HG03097 (cell line): ENCODE data around the gene PRDM9.
"Not testable (repeated sequence)": the region's sequence is repeated elsewhere in the genome, so short reads cannot be mapped to it uniquely, and the experiment has no call there.

Experiments used
- ATAC-seq: cut with Tn5 transposase; IDR thresholded peaks from one replicate; pipeline ENCODE4 v1.9.1; 2021; ENCODE audit not compliant: unreplicated experiment, low FRiP score

Gene PRDM9

DNA sequence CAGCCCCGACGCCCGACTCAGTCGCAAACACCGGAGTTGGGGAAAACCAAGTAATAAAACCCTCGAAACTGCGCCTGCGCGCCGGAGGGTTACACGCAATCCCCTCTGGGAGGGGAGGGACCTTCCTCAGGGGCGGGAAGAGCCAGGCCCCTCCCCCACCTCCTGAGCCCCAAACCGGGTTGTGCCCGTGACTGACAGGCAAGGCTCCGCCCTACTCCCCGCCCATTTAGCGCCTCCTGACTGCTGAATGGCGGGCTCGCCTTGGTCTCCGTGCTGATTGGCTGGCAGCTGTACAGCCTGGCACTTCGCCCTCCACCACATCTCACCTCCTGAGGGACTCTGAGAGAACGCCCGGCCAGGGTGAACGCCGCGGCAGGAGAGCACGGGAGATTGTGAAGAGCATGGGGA, at the start of gene PRDM9:
PRDM9 (plus strand) TSS at position 332 of the 408 bp plus-strand sequence. CDS start 1,425 bp downstream, outside the sequence.
- ATAC-seq = no peak

DNA sequence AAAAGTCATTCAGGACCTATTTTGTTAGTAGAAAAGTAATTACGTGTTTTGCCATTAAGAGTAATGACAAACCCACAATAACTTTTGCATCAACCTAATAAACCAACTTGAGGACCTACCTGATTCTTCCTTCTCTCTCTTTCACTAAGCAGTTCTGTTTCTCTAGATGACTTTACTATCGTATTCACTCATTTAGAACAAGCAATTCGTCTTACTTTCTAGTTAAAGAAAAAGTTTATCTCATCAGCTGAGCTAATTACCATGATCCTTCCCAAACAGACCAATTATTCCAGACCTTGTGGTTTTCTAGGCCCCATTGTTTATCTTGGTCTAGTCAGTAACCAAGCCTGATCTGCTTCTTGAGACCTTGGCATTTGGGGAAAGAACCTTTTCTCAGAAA, 49.6 kb upstream of the PRDM9 start:
- ATAC-seq = no peak

DNA sequence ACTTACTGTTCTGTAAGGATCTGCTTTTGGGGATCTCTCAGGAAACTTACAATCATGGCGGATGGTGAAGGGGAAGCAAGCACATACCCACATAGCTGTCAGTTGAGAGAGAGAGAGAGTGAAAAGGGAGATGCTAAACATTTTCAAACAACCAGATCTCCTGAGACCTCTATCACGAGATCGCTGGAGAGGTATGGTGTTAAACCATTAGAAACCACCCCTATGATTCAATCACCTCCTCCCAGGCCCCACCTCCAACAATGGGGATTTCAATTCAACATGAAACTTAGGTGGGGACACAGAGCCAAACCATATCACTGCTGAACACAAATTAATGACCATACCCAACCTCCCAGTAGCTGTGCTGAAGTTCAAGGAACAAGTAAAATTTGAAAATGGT, 48.2 kb upstream of the PRDM9 start:
- ATAC-seq = no peak

DNA sequence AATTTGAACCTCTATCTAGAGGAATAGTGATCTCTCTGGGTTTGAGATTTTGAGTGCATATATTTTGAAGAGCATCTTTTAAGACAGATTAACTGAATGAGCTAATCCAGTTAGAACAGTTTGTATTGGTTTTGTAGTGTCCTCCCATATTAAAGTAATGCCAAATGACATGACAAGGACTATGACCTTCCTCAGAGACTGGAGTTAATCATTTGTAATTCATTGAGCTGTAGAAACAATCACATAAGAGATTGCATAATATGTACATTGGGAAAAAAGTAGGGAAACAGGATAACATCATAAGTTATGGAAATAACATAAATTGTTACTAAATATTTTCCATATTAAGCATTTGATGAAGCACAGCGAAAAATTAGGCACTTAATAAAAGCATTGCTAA, 45.8 kb upstream of the PRDM9 start:
- ATAC-seq = no peak

DNA sequence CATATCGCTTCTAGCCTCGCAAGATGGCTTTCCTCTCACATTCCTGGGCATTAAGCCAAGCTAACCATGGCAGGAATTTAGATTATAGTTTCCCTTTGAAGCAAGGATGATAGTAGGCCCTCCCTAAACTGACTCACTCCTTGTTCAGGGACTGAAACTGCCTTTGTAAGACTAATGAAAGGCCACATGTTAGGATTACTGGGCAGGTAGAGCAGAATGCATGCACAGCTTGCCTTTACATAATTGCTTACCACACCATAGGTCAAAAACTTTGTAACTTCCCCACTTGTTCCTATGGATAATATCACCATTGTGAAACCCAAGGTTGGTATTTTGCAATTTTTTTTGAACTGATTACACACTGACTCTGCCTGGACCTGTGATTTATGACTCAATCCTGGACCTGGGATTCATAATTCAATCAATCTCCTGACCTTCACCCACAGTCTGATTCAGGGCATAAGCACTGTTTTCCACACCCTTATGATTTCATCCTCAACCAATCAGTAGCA, 41.0 kb upstream of the PRDM9 start:
- no peak for ATAC-seq

DNA sequence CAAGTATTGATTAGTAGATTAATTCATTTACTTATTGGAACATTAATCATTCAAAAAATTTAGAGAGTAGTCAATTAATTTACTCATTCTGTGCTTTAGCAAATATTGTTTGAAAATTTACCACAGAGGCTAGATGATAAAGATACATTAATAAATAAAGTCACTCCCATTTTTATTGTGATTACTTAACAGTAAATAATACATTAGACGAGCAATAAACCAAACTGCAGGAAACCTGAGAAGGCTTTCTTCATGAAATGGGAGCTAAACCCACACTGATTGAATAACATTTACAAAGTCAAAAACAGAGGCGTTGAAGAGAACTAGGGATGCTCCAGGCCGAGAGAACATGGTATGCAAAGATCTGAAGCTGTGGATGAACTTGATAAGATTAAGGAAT, 38.8 kb upstream of the PRDM9 start:
- no peak for ATAC-seq

DNA sequence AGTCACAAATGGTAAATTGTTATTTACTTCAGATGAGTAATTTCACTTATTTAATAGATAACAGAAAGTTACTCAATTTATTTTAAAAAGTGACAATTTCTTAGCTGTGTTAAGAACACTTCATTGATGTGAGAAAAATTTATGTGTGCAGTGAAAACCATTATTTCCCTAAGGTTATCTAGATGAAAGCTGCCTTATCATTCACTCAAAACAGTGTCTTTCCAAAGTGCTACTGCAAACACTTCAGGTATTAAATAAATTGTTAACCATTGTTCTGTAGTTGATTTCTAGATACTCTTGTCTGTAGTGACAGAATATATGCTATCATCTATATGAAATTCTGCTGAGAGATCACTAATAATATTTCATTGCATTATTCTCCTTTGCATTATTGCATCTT, 33.5 kb upstream of the PRDM9 start:
- ATAC-seq = no peak

DNA sequence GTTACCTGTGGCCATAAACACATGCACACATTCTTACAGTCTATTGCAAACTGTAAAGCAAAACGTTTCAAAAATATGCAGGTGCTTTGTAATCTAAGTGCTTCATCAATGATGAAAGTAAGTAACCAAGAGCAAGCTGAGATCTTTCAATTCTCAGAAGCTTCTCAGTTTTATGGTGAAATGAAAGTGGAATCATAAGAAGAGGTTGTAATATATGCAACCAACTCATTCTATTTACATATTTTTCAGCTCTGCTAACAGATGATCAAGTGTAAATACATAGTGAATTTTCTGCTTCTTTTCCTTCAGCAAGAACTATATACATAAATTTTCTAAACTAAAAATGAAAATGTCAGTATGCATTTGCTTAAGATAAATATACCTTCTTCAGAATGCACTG, 33.1 kb upstream of the PRDM9 start:
- ATAC-seq = no peak

DNA sequence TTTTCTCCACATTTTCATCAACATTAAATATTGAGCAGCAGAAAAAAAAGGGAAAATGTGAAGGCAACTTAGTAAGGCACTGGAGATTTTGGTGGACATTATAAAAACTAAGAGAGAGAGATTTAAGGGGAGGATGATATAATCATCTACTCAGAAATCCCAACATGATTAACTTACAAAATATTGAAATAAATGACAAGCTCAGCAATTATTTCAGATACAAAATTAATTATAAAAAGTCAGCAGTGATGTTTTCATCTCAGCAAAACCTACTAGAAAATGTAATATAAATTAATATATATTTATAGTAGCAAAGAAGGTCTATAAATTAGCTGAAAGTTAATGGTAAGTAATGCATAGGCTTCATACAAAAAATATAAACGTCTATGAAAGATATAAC, 30.8 kb upstream of the PRDM9 start:
- no peak for ATAC-seq

DNA sequence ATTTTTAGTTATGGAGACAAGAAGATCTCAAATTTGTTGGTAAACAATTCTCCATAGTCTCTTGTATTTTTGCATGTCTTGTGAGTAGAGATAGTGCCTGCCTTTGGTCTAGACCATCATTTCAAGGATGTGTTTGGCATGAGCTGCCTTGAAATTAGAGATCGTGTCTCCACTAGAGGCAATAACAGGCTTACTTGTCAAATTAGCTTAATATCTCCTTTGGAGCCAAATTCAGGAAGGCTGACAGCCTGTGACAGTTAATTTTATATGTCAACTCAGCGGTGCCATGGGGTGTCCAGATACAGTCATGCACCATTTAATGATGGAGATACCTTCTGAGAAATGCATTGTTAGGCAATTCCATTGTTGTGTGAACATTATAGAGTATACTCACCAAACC, 24.8 kb upstream of the PRDM9 start:
- ATAC-seq = no peak

DNA sequence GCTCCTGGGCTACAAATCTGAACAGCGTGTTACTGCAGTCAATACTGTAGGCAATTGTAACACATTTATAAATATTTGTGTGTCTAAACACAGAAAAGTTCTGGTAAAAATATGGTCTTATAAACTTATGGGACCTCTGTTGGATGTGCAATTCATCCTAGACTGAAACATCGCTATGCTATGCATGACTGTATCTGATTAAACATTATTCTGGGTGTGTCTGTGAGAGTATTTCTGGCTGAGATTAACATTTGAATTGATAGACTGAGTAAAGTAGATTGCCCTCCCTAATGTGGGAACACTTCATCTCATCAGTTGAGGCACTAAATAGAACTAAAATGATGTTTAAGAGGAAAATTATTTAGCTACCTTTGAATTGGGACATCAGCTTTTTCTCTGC, 24.3 kb upstream of the PRDM9 start:
- no peak for ATAC-seq

DNA sequence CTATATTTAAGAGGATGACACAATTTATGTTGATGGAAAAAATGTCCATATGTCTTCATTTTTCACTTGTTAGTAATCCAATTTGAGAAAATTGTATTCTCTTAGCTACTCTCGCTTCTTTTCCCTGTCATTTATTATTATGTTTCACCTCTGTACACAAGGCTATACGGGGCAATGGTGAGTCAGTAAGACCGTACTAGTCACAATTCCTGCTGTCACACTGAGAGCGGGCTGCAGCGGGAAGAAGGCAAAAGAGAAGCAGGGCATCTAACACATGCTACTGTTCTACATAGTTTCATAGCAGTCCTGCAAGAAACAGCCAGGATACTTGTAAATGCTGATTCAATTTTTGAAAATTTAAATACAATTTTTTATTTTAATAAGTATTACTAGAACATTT, 23.3 kb upstream of the PRDM9 start:
- ATAC-seq = no peak

DNA sequence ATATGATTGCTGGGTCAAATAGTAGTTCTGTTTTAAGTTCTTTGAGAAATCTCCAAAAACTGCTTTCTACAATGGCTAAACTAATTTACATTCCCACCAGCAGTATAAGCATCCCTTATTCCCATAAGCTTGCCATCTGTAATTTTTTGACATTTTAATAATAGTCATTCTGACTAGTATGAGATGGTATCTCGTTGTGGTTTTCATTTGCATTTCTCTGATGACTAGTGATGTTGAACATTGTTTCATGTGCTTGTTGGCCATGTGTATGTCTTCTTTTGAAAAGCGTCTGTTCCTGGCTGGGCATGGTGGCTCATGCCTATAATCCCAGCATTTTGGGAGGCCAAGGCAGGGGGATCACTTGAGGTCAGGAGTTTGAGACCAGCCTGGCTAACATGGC, 21.2 kb upstream of the PRDM9 start:
- ATAC-seq = not testable (repeated sequence)

DNA sequence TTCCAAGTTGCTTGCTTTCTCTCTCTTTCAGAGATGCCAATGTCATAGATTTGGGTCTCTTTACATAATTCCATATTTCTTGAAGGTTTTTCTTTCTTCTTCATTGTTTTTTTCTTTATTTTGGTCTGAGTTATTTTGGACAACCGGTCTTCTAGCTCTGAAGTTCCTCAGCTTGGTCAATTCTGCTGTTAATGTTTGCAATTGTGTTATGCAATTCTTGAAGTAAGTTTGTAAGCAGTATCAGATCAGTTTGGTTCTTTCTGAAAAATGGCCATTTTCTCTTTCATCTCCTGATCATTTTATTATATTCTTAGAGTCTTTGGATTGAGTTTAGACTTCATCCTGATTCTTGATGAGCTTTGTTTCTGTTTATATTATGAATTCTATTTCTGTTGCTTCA, 16.4 kb upstream of the PRDM9 start:
- no peak for ATAC-seq

DNA sequence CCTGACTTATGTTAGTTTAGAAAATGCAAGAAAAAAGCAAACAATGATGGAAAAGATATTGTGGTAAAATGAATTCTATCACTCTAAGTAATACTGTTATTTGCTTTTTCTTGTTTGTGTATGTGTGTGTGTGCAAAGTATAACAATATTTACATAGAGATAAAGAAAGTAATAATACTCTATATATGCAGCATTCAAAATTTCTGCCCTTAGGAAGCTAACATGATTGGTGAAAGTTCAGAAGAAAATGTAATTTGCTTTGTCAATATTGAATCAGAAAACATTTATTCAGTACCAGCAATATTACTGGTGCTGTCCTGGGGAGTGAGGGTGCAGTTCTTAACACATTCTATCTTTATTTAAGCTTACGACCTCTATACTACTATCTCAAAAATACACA, 12.9 kb upstream of the PRDM9 start:
- no peak for ATAC-seq

DNA sequence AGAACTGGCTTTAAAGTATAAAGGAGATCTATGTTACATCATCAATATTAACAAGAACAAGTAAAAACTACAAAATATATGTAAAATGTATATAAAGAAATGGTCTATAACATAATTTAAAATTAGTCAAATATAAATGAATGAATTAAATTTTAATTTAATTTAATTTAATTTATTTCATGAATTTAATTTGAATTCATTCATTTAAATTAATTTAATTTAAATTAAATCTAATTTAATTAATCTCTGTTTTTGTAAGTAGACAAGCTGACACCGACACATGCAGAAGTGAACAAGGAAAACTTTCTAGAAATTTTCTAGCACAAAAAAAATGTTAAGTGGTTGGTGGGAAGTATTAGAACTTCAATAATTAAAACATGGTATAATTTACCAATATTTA, 10.8 kb upstream of the PRDM9 start:
- ATAC-seq = no peak

DNA sequence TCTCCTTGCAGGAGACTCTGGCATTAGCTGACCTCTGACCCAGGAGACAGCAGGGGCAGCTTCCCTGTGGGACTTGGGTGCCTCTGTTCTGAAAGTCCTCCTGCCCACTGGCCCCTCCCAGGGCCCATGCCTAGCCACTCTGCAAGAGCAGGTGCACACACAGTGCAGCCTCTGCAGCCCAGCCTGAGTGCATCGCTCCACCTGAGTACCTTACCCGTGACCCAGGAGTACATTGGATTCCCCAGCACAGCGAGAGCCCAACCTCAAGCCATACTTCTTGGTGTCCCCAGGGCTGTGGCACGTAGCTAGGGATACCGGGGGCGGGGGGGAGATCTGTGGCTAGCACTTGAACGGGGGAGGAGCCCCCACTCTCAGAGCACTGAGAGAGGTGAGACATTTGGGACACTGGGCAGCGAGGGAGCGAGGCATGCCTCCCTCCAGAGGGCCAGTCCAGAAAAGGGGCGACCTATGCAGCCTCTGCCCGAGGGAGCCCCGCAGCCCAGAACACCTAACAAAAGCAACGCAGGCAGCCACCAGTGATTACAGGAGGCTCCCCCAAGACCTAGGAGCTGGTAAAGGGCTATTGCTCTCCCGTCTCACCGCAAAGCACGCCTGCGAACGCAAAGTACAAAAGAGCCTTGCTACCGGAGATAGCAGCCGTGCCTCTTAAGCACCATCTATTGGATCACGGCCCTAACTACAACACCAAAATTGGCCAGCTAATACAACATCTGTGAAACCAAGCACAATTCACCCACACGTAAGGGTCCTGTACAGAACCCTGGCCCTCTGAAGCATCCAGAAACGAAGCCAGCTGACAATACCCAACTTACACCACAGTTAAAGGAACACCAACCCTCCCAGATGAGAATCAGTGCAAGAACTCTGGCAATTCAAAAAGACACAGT, 826 bp upstream of the PRDM9 start:
- no peak for ATAC-seq

DNA sequence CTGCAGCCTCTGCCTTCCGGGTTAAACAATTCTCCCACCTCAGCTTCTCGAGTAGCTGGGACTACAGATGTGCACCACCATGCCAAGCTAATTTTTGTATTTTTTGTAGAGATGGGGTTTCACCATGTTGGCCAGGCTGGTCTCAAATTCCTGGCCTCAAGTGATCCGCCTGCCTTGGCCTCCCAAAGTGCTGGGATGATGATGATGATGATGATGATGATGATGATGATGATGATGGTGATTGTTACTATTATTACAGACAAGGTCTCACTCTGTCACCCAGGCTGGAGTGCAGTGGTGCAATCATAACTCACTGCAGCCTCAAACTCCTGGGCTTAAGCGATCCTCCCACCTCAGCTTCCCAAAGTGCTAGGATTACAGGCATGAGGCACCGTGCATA, 3.0 kb downstream of the PRDM9 start:
- ATAC-seq = not testable (repeated sequence)

DNA sequence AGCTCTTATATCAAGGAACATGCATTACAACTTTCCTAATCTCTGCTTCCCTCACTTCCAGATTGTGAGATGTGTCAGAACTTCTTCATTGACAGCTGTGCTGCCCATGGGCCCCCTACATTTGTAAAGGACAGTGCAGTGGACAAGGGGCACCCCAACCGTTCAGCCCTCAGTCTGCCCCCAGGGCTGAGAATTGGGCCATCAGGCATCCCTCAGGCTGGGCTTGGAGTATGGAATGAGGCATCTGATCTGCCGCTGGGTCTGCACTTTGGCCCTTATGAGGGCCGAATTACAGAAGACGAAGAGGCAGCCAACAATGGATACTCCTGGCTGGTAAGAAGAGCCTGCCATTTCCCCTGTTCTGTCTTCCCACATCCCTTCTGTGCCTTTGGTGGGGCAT, 15.1 kb downstream of the PRDM9 start:
- no peak for ATAC-seq

DNA sequence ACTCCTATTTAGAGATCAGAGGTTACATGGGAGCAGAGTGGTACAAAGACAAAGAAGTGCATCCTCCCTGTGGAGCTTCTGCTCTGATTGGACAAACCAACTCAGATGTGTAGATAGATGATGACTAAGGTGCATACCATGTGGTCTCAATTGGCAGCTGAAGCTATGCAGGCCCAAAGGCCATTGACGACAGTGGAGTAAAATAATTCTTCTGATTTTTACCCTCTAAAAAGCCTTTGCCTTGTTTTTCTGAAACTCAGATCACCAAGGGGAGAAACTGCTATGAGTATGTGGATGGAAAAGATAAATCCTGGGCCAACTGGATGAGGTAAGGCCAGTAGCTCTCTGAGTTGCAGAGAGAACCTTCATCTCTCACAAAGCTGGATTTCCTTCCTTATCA, 15.6 kb downstream of the PRDM9 start:
- no peak for ATAC-seq

DNA sequence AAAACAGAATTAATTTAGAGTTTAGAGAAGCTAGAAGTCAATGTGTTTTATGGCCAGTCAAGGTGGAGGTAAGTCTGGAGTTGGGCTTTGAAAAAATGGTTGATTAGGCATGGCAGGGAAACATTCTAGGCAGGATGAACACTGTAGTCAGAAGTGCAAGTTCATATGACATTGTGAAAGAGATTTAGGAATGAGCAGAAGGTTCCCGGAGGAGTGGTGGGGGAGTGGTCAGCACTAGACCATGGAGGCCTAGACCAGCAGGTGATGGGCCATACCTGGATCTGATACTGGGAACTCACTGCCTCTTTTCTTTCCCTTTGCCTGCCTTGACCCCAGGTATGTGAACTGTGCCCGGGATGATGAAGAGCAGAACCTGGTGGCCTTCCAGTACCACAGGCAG, 16.6 kb downstream of the PRDM9 start:
- ATAC-seq = no peak

DNA sequence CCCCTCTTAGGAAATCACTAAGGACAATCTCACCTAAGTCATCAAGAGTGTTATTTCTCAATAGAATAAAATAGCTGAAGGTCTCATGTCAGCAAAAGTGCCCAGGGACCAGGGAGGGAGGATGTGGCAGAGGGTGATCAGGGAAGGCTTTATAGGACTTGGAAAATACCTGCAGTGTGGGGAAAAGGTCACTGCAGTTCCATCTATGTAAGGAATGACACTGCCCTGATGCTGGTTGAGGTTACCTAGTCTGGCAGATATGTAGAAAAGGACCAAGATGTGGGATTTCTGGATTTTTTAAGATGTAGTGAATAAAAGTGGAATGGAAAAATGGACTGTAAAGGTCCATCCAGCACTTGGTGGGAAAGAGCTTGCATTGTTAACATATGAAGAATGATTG, 18.3 kb downstream of the PRDM9 start:
- ATAC-seq = no peak
